Stimulated activated CD8-positive, alpha-beta memory T cell treated with anti-CD3 and anti-CD28 coated beads, Interleukin-12 subunit alpha, Interleukin-12 subunit beta, amount 100 ng/mL, for 4 hours (primary cell): ENCODE data around the gene HIVEP2.
"Not testable (repeated sequence)": the region's sequence is repeated elsewhere in the genome, so short reads cannot be mapped to it uniquely, and the experiment has no call there.

Experiments used
- DNase-seq: peaks from one replicate; pipeline ENCODE4 v3.0.0-alpha.2; 2020; ENCODE audit warnings: low read depth

HIVEP2 gene, protein sequence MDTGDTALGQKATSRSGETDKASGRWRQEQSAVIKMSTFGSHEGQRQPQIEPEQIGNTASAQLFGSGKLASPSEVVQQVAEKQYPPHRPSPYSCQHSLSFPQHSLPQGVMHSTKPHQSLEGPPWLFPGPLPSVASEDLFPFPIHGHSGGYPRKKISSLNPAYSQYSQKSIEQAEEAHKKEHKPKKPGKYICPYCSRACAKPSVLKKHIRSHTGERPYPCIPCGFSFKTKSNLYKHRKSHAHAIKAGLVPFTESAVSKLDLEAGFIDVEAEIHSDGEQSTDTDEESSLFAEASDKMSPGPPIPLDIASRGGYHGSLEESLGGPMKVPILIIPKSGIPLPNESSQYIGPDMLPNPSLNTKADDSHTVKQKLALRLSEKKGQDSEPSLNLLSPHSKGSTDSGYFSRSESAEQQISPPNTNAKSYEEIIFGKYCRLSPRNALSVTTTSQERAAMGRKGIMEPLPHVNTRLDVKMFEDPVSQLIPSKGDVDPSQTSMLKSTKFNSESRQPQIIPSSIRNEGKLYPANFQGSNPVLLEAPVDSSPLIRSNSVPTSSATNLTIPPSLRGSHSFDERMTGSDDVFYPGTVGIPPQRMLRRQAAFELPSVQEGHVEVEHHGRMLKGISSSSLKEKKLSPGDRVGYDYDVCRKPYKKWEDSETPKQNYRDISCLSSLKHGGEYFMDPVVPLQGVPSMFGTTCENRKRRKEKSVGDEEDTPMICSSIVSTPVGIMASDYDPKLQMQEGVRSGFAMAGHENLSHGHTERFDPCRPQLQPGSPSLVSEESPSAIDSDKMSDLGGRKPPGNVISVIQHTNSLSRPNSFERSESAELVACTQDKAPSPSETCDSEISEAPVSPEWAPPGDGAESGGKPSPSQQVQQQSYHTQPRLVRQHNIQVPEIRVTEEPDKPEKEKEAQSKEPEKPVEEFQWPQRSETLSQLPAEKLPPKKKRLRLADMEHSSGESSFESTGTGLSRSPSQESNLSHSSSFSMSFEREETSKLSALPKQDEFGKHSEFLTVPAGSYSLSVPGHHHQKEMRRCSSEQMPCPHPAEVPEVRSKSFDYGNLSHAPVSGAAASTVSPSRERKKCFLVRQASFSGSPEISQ (N-terminal part only)

DNA sequence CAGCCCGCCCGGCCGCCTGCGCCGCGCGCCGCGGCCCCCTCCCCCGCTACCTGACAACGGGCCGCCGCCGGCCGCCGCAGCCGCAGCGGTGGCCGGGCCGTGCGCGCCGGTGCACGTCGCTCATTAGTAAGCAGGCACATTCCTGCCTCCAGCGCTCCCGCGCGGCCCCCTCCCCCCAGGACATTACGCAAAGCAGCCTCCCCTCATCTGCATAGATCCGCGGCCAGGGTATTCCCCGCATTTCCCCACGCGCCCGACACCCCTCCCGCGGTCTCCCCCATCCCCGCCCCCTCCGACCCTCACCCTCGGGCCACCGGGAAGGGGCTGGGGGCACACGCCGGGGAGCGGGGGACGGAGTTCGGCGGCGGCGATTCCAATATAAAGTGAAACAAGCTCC, at the start of gene HIVEP2:
Gene HIVEP2, minus strand, starts transcription at position 128 of the 397 bp plus-strand sequence. CDS start 170,438 bp downstream, outside the sequence.
- peak; percentile 83 for DNase-seq

DNA sequence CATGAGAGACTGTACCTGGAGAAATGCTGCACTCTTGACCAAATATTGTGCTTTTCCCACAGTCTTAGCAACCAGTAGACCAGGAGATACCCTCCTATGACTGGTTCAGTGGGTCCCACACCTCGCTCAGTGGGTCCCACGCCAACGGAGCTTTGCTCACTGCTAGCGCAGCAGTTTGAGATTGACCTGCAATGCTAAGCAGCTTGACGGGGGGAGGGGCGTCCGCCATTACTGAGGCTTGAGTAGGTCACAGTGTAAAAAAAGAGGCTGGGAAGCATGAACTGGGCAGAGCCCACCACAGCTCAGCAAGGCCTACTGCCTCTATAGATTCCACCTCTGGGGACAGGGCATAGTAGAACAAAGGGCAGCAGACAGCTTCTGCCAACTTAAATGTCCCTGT, 49.0 kb upstream of the HIVEP2 start:
- no peak for DNase-seq

DNA sequence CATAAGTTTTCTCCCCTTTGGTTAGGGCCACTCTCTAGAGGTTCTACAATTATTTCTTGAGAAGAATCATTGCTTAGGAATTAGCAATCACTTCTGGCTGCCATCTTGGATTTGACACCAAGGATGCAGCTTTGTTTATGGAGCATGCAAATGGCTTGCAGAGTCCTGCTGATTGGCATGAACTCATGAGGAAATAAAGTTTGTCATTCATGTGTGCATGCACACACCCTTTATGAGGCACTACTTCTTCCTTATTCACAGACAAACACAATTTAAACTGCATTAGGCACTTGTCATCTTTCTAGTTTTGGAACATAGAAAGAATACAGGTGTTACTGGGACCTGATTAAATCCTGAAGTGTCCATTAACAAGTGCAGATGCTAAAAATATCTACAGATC, 42.5 kb upstream of the HIVEP2 start:
- no peak for DNase-seq

DNA sequence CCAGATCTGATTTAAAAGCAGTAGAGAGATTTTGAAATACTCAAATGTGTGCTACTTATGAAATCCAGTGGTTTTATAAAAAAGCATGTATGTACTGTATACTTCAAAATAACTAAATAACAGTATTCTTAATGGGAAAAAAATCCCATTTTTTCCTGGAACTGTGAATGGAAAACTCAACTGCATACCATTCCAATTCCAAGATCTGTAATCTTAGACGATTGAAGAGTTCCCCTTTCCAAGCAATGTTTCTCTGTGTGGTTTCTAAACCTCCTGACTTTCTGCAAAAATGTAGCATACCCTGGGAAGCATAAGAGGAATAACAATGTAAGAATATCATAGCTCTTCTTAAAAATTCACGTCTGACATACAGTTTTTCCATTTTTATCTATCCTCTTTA, 40.3 kb upstream of the HIVEP2 start:
- no peak for DNase-seq

DNA sequence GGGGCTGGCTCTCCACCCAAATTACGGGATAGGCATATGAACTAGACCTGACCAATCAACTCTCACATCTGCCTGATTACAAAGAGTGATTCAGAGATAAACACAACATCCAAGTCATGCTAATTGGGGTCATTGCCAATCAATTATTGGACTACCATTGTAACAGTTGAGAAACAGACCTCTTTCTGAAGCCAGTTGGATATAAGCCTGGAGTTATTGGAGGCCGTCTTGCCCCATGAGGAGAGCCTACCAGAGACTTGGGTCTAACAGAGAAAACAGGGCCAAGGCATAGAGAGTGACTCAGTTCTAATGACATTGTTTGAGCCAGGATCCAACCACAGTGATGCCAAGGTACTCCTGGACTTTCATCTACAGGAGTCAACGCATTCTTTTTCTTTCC, 39.4 kb upstream of the HIVEP2 start:
- DNase-seq: no peak

DNA sequence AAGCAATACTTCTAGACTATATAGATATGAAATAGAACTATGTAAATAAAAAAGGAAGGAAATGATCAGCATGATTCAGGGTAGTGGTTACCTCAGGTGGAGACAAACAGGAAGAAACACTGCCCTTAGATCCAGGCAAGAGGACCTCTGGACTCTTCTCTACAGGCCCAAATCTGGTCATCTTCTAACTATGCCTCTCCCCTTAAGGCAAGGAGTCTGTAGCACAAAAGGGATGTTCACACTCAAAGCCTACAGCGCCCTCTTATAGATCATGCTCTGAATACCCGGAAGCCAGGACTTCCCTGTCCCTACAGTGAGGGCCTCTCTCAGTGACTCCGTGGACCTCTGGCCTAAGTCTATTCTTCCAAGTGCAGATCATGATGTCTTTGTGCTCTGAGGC, 30.4 kb upstream of the HIVEP2 start:
- no peak for DNase-seq

DNA sequence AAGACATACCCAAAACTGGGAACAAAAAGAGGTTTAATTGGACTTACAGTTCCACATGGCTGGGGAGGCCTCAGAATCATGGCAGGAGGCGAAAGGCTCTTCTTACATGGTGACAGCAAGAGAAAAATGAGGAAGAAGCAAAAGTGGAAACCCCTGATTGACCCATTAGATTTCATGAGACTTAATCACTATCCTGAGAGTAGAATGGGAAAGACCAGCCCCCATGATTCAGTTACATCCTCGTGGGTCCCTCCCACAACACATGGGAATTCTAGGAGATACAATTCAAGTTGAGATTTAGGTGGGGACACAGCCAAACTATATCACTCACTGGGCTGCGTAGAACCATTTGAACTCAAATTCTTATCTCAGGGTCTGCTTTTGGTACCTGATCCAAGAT, 26.0 kb upstream of the HIVEP2 start:
- DNase-seq: not testable (repeated sequence)

DNA sequence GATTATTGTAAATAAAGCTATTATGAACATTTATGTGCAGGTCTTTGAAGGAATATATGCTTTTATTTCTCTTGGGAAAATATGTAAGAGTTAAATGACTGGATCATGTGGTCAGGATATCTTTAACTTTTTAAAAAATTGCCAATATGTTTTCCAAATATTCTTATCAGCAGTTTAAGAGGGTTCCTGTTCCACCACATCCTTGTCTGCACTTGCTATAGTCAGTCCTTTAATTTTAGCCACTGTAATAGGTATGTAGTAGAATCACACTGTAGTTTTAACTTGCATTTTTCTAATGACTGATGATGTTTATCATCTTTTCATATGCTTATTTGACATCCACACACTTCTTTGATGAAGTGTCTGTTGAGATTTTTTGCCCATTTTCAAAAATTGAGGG, 23.6 kb upstream of the HIVEP2 start:
- no peak for DNase-seq

DNA sequence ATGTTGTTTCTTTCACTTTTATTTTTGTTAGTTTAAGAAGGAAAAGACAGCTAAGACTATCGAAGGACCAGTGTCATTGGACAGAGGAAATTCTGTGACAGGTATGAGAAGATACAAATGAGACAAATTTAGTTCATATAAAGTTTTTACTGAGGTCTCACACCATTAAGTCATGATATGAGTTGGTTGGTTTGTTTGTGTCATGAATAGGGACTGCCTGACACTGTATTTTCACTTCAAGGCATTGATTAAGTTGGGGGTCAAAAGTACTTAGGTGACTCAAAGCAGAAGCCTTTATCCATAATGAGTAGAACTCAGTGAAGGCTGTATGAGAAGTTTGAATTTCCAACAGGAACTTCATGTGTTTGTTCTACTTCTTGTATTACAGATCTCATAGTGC, 21.3 kb upstream of the HIVEP2 start:
- no peak for DNase-seq

DNA sequence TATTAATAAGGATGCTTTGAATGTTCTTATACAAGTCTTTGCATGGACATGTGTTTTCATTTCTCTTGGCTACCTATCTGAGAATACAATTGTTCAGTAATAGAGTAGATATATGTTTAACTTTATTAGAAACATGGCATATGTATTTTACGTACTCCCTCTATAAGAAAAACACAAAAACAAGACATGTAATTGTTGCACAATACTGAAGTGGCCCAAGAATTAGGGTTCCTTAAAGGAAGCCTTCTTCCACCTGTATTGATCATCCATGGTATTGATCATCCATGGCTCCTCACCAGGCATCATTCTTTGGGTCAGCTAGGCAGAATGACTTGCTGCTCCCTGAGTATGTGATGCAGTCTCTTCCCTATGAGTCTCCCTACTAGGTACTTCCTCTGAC, 20.2 kb upstream of the HIVEP2 start:
- no peak for DNase-seq

DNA sequence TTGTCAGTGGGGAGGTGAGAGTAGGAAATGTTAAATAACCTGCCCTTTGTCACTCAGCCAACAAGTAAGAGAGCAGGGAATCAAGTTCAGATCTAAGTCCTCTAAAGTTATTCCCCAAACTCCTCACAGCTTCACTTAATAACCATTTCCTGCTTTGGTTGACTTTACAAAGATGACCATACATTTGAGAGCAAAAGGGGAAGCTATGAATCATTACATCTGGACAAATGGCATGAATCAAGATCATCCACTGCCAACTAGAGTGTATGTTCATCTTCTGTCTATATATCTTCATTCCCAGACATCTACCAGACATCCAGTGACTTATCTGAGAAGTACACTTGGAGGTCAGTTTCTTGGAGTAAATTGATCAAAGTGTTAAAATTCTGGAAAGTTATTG, 15.1 kb upstream of the HIVEP2 start:
- no peak for DNase-seq

DNA sequence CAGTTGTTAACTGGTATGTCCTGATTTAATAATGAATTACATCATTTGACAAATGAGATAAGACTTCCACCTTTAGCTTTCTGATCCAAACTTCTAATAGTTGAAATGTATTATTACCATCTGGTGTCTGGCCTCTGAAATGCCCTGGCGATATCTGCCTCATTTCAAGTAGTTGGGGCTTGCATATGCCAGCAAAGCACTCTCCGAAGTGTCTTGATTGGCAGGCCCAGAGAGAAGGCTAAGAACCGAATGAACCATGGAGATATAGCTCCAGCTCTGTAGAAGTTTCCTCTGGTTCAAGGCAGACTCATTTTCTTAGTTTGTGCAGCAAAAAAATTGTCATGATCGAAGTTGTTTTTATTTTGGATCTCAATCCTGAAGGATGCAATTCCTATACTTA, 13.4 kb upstream of the HIVEP2 start:
- no peak for DNase-seq

DNA sequence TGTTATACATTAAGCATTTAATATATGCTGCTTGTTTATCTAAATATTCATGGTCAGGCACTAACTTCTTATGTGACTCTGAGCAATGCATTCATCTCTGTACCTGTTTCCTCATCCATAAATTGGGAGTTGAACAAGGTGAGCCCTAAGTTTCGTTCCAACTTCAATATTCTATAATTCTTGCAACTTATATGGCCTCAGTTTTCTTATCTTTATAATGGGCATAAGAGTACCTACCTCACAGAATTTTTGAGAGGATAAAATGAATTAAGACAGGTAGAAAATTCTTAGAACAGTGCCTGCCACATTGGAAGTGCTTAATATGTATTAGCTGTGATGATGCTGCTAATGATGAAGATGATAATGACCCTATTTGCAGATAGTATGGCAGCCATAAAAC, 11.8 kb upstream of the HIVEP2 start:
- no peak for DNase-seq

DNA sequence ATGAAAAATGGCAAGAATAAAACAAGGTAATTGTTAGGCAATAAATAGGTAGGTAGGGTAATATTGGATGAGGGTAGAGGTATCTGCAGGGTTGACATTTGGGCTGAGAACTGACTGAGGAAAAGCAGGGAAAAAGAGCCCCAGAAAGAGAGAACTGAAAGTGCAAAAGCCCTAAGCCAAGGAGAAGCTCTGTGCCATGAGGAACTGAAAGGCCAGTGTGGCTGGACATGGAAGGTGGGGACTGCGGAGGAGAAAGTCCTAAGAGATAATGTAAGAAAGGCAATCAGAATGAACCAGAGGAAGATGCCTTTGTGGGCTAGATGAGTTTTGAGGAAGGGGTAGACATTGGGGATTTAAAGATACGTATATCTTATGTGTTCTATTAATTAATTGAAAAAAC, 9.9 kb upstream of the HIVEP2 start:
- DNase-seq: no peak

DNA sequence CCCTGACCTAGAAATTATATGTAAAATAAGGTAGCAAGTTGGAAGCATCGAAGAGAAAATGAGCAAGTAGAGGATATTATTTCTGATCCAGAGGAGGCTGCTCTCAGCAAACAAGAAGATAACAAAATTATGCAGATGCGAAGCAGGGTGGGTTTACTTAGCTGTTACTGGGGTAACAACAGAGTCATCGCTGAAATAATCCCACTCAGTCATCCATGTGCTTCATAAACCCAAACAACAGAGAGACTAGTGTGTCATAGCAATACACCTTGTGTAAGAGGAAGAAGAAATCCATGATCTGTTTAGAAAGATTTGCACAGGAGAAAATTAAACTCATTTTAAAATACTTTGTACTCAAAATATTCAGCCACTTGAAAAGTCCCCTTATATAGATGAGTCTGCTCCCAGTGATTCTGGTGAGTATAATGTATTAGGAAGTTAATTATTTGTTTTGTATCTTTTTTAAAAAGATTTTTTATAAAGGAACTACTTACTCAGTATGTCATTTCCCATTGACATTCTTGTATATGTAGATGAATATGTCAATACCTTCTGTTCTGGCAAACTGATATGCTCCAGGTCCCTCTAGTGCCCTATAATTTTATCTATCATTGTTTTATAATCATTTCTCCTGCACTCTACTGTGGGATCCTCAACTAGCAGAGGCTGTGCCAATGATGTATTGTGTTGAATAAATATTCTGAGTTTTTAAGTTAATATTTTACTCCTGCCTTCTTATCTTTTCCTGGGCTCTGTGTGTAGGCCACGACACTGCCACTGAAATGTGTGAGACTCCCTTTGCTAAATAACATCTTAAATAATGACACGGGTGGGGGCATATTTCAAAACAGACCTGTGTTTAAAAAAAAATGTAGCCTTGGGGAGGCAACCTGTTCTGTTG, 8.6 kb upstream of the HIVEP2 start:
- DNase-seq: no peak

DNA sequence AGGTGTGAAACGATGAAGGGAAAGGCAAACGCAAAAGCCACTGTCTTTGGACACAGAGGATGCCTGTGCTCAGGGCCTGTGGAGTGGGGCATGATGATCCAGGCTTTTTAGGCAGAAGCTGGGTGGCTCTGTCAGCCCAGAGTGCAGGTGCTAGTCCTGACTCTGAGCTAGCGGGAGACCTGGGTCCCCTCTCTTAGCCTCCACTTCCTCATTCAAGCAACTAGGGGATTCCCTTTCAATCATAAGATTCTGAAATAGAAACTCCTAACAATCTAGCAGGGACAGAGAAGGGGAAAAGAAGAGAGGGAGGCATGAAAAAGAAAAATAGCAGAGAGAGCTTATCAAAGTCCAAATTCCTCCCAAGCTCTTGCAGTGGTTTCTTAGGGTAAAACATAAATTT, 7.6 kb upstream of the HIVEP2 start:
- DNase-seq: no peak

DNA sequence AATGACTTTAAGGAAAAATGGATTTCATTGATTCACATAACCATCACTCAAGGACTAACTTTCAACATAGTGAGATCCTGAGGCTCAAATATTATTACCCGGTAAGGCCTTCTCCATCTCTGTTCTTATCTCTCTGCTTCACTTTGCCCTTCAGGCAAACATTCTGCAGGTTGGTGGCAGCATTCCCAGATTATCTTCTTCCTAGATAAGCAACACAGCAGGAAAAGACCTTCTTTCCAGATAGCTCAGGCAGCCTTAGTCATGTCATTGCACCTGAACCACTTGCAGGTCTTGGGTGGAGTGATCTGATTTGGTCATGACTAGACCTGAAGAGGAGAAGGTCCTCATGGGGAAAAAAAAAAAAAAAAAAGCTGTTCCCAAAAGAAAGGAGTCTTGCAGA, 5.3 kb upstream of the HIVEP2 start:
- DNase-seq: no peak

DNA sequence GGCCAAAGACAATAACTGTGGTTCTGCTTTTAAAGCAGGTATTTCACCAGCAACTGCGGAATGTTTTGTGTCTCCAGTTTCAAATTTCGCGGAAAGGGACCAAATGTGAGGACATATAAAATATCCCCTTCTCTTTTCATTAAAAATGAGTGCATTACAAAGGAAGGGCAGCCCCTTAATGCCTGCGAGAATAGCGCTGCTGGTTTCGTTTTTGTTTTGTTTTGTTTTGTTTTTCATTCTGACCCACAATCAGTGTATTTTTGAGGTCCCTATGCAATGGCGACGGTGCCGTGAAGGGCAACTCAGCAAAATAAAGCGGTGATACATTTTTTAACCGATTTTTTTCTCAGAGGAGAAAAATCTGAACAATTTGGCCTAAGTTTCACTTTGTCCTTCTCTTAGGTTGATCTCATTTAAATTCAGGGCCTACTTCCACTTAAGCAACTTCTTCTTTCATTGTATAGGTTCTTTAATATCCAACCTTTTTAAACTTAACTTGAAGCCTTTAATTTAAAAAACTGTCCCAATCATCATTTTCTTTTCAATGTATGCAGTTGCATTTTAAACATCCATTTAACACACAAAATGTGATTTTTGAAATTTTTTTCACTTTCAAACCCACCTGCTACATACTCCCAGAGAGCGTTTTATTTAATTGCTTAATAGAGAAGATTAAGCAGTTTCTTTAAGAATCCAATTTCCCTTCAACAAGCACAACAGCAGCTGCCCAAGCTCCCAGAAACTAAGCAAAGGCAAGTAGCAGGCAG, 2.9 kb upstream of the HIVEP2 start:
- no peak for DNase-seq

DNA sequence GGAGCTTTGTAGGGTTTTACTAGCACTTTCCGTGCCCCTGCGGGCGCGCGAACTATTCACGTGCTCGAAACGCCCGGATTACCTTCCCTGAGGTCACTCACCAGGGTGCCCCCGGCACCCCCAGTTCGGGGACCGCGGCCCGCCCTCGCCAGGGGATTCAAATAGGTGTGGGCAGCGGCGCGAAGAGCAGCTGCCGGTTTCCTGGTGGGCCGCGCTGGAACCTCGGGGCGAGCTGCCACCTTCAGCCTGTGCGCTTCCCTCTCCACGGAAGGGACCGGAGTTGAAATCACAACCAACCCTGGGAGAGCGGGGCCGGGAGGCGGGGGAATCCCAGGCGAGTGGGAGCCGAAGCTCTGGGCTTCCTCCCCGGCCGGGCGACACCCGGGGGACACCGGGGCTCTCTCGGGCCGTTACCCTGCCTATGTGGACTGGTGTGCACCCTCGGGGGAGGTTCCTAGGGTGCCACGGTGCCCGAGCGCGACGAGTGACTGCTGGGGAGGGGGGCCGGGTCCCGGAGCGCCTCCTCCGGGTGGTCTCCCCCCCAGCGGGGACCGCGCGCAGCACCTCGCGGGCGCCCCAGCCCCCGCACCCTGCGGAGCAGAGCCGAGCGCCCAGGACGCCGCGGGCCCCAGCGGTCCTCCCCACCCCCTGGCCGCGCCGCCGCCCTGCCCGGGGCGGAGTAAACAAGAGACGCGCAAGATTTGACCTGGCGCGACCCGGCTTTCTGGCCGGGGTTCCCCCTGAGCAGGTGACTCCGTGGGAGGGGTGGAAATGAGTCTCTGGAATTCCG, 2.1 kb upstream of the HIVEP2 start:
- DNase-seq: peak; percentile 75
